ENCODE measurements around the gene CISH. TPM values are rescaled to one million over a fixed set of nuclear protein-coding genes. Genes with fewer than 3 reads are reported as not detected.

CISH gene
- total RNA-seq, 1 donor from 2014 or later: 0.32 TPM

GRCh38 chr3:50575372-50575771, 36.2 kb downstream of the CISH start:
- Histone ChIP-seq H3K36me3 (no peaks in the 10 kb centered on the region), H3K27me3 (no peaks in the 10 kb centered on the region), H4K20me1 (ENCODE audit: low read depth) (no peaks in the 10 kb centered on the region), H3K27ac (no peak overlapping the region), H3K4me3 (no peak overlapping the region), H3K9ac (no peak overlapping the region), H3K9me3 (ENCODE audit: low read depth) (no peaks in the 10 kb centered on the region), H3F3A (ENCODE audit: low read depth) (peaks cover 2% of the 10 kb centered on the region), H3K79me2 (ENCODE audit: low read depth) (peaks cover under 1% of the 10 kb centered on the region), H3K4me1 (peaks cover under 1% of the 10 kb centered on the region), H2AFZ (replicated peaks) (no peak overlapping the region), H3K4me2 (no peak overlapping the region)
- Mint-ChIP-seq H3K36me3 (peaks cover 3% of the 10 kb centered on the region), H3K4me1 (peaks cover 5% of the 10 kb centered on the region), H3K4me3 (no peak overlapping the region), H3K27me3 (ENCODE audit: insufficient read depth, low read depth) (peaks cover 2% of the 10 kb centered on the region), H3K9me3 (no peaks in the 10 kb centered on the region), H3K27ac (no peak overlapping the region)
- DNase-seq (ENCODE audit: low spot score): no peak
- TF ChIP-seq EZH2phosphoT487 (IDR thresholded peaks at IDR 0.05) (no peak), EZH2 (IDR thresholded peaks at IDR 0.05) (no peak)
- TF ChIP-seq, protein P1, sequence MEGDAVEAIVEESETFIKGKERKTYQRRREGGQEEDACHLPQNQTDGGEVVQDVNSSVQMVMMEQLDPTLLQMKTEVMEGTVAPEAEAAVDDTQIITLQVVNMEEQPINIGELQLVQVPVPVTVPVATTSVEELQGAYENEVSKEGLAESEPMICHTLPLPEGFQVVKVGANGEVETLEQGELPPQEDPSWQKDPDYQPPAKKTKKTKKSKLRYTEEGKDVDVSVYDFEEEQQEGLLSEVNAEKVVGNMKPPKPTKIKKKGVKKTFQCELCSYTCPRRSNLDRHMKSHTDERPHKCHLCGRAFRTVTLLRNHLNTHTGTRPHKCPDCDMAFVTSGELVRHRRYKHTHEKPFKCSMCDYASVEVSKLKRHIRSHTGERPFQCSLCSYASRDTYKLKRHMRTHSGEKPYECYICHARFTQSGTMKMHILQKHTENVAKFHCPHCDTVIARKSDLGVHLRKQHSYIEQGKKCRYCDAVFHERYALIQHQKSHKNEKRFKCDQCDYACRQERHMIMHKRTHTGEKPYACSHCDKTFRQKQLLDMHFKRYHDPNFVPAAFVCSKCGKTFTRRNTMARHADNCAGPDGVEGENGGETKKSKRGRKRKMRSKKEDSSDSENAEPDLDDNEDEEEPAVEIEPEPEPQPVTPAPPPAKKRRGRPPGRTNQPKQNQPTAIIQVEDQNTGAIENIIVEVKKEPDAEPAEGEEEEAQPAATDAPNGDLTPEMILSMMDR (IDR thresholded peaks at IDR 0.05): no peak

DNA sequence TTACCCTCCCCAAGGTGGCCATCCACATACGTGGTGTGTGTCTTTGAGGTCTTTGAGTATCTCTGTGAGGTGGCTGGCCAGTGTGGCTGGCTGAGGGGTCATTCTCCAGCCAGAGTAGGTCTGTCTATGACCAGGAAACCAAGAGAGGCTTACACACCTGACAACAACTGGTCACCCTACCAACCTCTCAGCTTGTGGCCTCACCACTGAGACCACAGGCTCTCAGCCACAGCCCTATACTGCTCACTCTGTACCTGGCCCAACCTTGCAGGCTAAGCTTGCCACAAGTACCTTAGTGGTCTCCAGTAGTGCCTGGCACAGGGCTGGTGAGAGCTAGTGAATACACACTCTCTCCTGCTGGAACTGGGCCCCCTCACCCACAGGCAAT, 37.1 kb downstream of the CISH start:
- peaks cover 10% of the 10 kb centered on the region for H3K79me2 ChIP-seq (ENCODE audit: low read depth)
- no peak overlapping the region for H3K9ac ChIP-seq
- TF ChIP-seq, protein P1 (IDR thresholded peaks at IDR 0.05): no peak
- TF ChIP-seq EZH2phosphoT487 (IDR thresholded peaks at IDR 0.05) (no peak), EZH2 (IDR thresholded peaks at IDR 0.05) (no peak)
- Mint-ChIP-seq H3K27me3 (ENCODE audit: insufficient read depth, low read depth) (peaks cover 2% of the 10 kb centered on the region), H3K27ac (no peak overlapping the region), H3K36me3 (peaks cover 3% of the 10 kb centered on the region), H3K4me1 (peaks cover 12% of the 10 kb centered on the region), H3K9me3 (no peaks in the 10 kb centered on the region), H3K4me3 (no peak overlapping the region)
- no peaks in the 10 kb centered on the region for H3K9me3 ChIP-seq (ENCODE audit: low read depth)
- H3K27me3 ChIP-seq: no peaks in the 10 kb centered on the region
- peaks cover 6% of the 10 kb centered on the region for H3K4me1 ChIP-seq
- no peaks in the 10 kb centered on the region for H3K36me3 ChIP-seq
- no peak overlapping the region for H2AFZ ChIP-seq (replicated peaks)
- no peaks in the 10 kb centered on the region for H4K20me1 ChIP-seq (ENCODE audit: low read depth)
- no peak for DNase-seq (ENCODE audit: low spot score)
- no peak overlapping the region for H3K4me2 ChIP-seq
- peaks cover 10% of the 10 kb centered on the region for H3F3A ChIP-seq (ENCODE audit: low read depth)
- H3K4me3 ChIP-seq: no peak overlapping the region
- H3K27ac ChIP-seq: no peak overlapping the region

- H3F3A ChIP-seq (ENCODE audit: low read depth): peaks cover 12% of the 10 kb centered on the region
- H3K9ac ChIP-seq: no peak overlapping the region
- TF ChIP-seq EZH2phosphoT487 (IDR thresholded peaks at IDR 0.05): no peak
- TF ChIP-seq, protein P1 (IDR thresholded peaks at IDR 0.05): no peak
- TF ChIP-seq EZH2 (IDR thresholded peaks at IDR 0.05): no peak
- no peak for DNase-seq (ENCODE audit: low spot score)
- peaks cover 13% of the 10 kb centered on the region for H3K4me1 Mint-ChIP-seq
- H3K4me2 ChIP-seq: no peak overlapping the region
- no peaks in the 10 kb centered on the region for H3K9me3 Mint-ChIP-seq
- H3K4me1 ChIP-seq: peaks cover 6% of the 10 kb centered on the region
- H3K36me3 Mint-ChIP-seq: no peaks in the 10 kb centered on the region
- H3K27ac Mint-ChIP-seq: no peak overlapping the region
- no peaks in the 10 kb centered on the region for H3K36me3 ChIP-seq
- H2AFZ ChIP-seq (replicated peaks): no peak overlapping the region
- no peak overlapping the region for H3K27ac ChIP-seq
- peaks cover 2% of the 10 kb centered on the region for H3K27me3 Mint-ChIP-seq (ENCODE audit: insufficient read depth, low read depth)
- no peak overlapping the region for H3K4me3 Mint-ChIP-seq
- H3K27me3 ChIP-seq: no peaks in the 10 kb centered on the region
- no peaks in the 10 kb centered on the region for H3K9me3 ChIP-seq (ENCODE audit: low read depth)
- no peaks in the 10 kb centered on the region for H4K20me1 ChIP-seq (ENCODE audit: low read depth)
- H3K79me2 ChIP-seq (ENCODE audit: low read depth): peaks cover 10% of the 10 kb centered on the region
- H3K4me3 ChIP-seq: no peak overlapping the region
Observed at GRCh38 chr3:50573566-50574443, 37.8 kb downstream of the CISH start.
